ENCODE results near the gene RAD9A.

- TF ChIP-seq, protein P1, sequence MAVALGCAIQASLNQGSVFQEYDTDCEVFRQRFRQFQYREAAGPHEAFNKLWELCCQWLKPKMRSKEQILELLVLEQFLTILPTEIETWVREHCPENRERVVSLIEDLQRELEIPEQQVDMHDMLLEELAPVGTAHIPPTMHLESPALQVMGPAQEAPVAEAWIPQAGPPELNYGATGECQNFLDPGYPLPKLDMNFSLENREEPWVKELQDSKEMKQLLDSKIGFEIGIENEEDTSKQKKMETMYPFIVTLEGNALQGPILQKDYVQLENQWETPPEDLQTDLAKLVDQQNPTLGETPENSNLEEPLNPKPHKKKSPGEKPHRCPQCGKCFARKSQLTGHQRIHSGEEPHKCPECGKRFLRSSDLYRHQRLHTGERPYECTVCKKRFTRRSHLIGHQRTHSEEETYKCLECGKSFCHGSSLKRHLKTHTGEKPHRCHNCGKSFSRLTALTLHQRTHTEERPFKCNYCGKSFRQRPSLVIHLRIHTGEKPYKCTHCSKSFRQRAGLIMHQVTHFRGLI (CRISPR knock-in tag; IDR thresholded peaks at IDR 0.05) = no peak
- TF ChIP-seq GATA2 (CRISPR knock-in tag; IDR thresholded peaks at IDR 0.05) (no peak), TCF3 (CRISPR knock-in tag; IDR thresholded peaks at IDR 0.05) (no peak), MTA3 (IDR thresholded peaks at IDR 0.05; ENCODE audit: borderline replicate concordance) (no peak)
Measured at GRCh38 chr11:67368621-67369020, 23.2 kb upstream of the RAD9A start.
